SK-N-SH (cell line): ENCODE data around the gene PLXND1.

Source experiments
- CTCF ChIP-seq: fragments of 200-600 bp; sonication (generic); IDR thresholded peaks from 2 replicates; pipeline ENCODE4 v1.6.1; 2017; ENCODE audit warnings: antibody characterized with exemption, mild to moderate bottlenecking, moderate library complexity
- EZH2phosphoT487 ChIP-seq: fragments of 200-600 bp; sonication (generic); IDR thresholded peaks from 2 replicates; pipeline ENCODE4 v1.6.1; 2017; ENCODE audit warnings: low read depth, mixed run types, mild to moderate bottlenecking, antibody characterized with exemption, moderate library complexity, borderline replicate concordance

GRCh38 chr3:129579991-129580390, 26.5 kb downstream of the PLXND1 start:
- TF ChIP-seq CTCF (no peak), EZH2phosphoT487 (no peak)
